HepG2 (cell line): Measurements from ENCODE around the gene GPR68. TPM values are rescaled to one million over a fixed set of nuclear protein-coding genes. Genes with fewer than 3 reads are reported as not detected.
A peak's percentile ranks its signal among the peaks of the same experiment; 100 is the strongest.

Experiments used
- ATAC-seq: fragments of 200-7000 bp; cut with Tn5 transposase; 3 replicates; pipeline ENCODE4 v1.9.1; 2020; ENCODE audit warnings: mild to moderate bottlenecking, moderate library complexity
- BruUV-seq: library from RNA; stranded (reverse); fragments of 400-500 nt; replicated peaks from 2 replicates; lab custom pipeline; 2021; lab: Mats Ljungman, UMichigan
- CTCF ChIA-PET: fragments of 300-600 bp; formaldehyde crosslinking; extraction: SDS; loops from one replicate; lab custom pipeline; 2021; ENCODE audit warnings: low total read pairs, inconsistent platforms, low intra/inter-chr PET ratio; lab: Yijun Ruan, JAX
- POLR2A ChIA-PET: fragments of 350-600 bp; sonication (Branson Sonifier 250); formaldehyde crosslinking; loops from one replicate; lab custom pipeline; 2020; ENCODE audit warnings: antibody characterized with exemption, inconsistent platforms; lab: Yijun Ruan, JAX
- DNase-seq: peaks from one replicate; pipeline ENCODE4 v3.0.0-alpha.2; 2015; ENCODE audit warnings: low spot score
- FAIRE-seq: peaks from 3 replicates; lab custom pipeline; 2011; peaks lifted over from hg19 to GRCh38; lab: Jason Lieb, UNC
- H2AFZ ChIP-seq: one replicate; pipeline ENCODE4 v1.6.1; 2011; ENCODE audit warnings: low read length, inconsistent platforms
- H3K27ac ChIP-seq: fragments of 300-600 bp; 3 replicates; pipeline ENCODE4 v1.8.0; 2011; ENCODE audit warnings: mixed run types, mild to moderate bottlenecking, mixed read lengths, low read length, inconsistent platforms; ENCODE audit not compliant: insufficient read depth; ENCODE audit errors: extremely low read length
- H3K27me3 ChIP-seq, 2 experiments: fragments of 200-600 bp in 1 of 2; 2 replicates in 1 of 2; 3 replicates in 1 of 2; pipeline versions ENCODE4 v1.6.0 to v1.8.0; 2011; ENCODE audit warnings: low read length in 2 of 2, mild to moderate bottlenecking in 2 of 2, moderate library complexity in 2 of 2, inconsistent platforms in 1 of 2; ENCODE audit not compliant: insufficient read depth in 2 of 2, control insufficient read depth in 1 of 2
- H3K36me3 ChIP-seq, 2 experiments: fragments of 200-600 bp in 1 of 2; replicated peaks in 1 of 2; 2 replicates in 1 of 2; 3 replicates in 1 of 2; pipeline versions ENCODE4 v1.5.1 to v1.8.0; 2011; ENCODE audit warnings: low read length in 2 of 2, inconsistent platforms in 1 of 2; ENCODE audit not compliant: insufficient read depth in 2 of 2, control insufficient read depth in 1 of 2
- H3K4me1 ChIP-seq: 2 replicates; pipeline ENCODE4 v1.5.1; 2012; ENCODE audit warnings: low read length, inconsistent platforms; ENCODE audit not compliant: insufficient read depth
- H3K4me2 ChIP-seq: 2 replicates; pipeline ENCODE4 v1.6.0; 2011; ENCODE audit warnings: low read depth, low read length, inconsistent platforms
- H3K4me3 ChIP-seq, 3 experiments: fragments of 200-600 bp in 1 of 3; sonication (generic), shearing (Covaris generic) in 1 of 3; replicated peaks in 1 of 3; 2 replicates each; pipeline ENCODE4 v1.5.1; 2011 to 2016; ENCODE audit warnings: low read length in 3 of 3, inconsistent platforms in 2 of 3, low read depth in 2 of 3, mild to moderate bottlenecking in 2 of 3, control low read depth in 1 of 3, mixed read lengths in 1 of 3; ENCODE audit not compliant: insufficient read depth in 1 of 3
- H3K79me2 ChIP-seq: one replicate; pipeline ENCODE4 v1.6.1; 2011; ENCODE audit warnings: low read length, inconsistent platforms; ENCODE audit not compliant: insufficient read depth
- H3K9ac ChIP-seq: 2 replicates; pipeline ENCODE4 v1.6.0; 2011; ENCODE audit warnings: mild to moderate bottlenecking, low read depth, low read length, inconsistent platforms; ENCODE audit not compliant: insufficient read depth
- H3K9me3 ChIP-seq: 2 replicates; pipeline ENCODE4 v1.5.1; 2012; ENCODE audit warnings: mild to moderate bottlenecking, low read length
- H4K20me1 ChIP-seq: 2 replicates; pipeline ENCODE4 v1.6.0; 2011; ENCODE audit warnings: inconsistent platforms, mild to moderate bottlenecking, low read length, moderate library complexity; ENCODE audit not compliant: insufficient read depth
- GABPB1 ChIP-seq: IDR thresholded peaks from 2 replicates; pipeline ENCODE4 v1.6.1; 2016; ENCODE audit warnings: mild to moderate bottlenecking, missing genetic modification reagents, moderate library complexity, missing compliant biosample characterization
- HNF4G ChIP-seq, 2 experiments: sonication (generic) in 1 of 2; formaldehyde crosslinking in 1 of 2; IDR thresholded peaks; 2 replicates each; pipeline versions ENCODE4 v1.4.0 to v1.6.1; 2011 to 2020; ENCODE audit warnings: borderline replicate concordance in 2 of 2, low read depth in 2 of 2, mild to moderate bottlenecking in 2 of 2, low read length in 1 of 2, missing genetic modification reagents in 1 of 2, moderate library complexity in 1 of 2
- KDM5B ChIP-seq: sonication (generic); formaldehyde crosslinking; IDR thresholded peaks from 2 replicates; pipeline ENCODE4 v1.4.0; 2020; ENCODE audit warnings: missing genetic modification reagents, mild to moderate bottlenecking, borderline replicate concordance
- RCOR2 ChIP-seq: IDR thresholded peaks from 2 replicates; pipeline ENCODE4 v1.6.1; 2016; ENCODE audit warnings: missing biosample characterization, missing genetic modification reagents
- TBX2 ChIP-seq: sonication (generic); formaldehyde crosslinking; IDR thresholded peaks from 2 replicates; pipeline ENCODE4 v1.5.0; 2020; ENCODE audit warnings: missing genetic modification reagents, mild to moderate bottlenecking, borderline replicate concordance
- UBTF ChIP-seq: sonication (generic); formaldehyde crosslinking; IDR thresholded peaks from 2 replicates; pipeline ENCODE4 v1.4.0; 2020; ENCODE audit warnings: mild to moderate bottlenecking, missing genetic modification reagents
- YEATS2 ChIP-seq: sonication (generic); formaldehyde crosslinking; IDR thresholded peaks from 2 replicates; pipeline ENCODE4 v1.4.0; 2020; ENCODE audit warnings: missing genetic modification reagents, borderline replicate concordance
- ZBTB14 ChIP-seq: sonication (generic); formaldehyde crosslinking; IDR thresholded peaks from 2 replicates; pipeline ENCODE4 v1.4.0; 2020; ENCODE audit warnings: missing genetic modification reagents
- ZNF576 ChIP-seq: sonication (generic); formaldehyde crosslinking; IDR thresholded peaks from 2 replicates; pipeline ENCODE4 v1.4.0; 2020; ENCODE audit warnings: mild to moderate bottlenecking, missing genetic modification reagents
- ZNF687 ChIP-seq: sonication (generic); formaldehyde crosslinking; IDR thresholded peaks from 2 replicates; pipeline ENCODE4 v1.5.1; 2020; ENCODE audit warnings: mild to moderate bottlenecking, missing genetic modification reagents, moderate library complexity
- ZNF737 ChIP-seq: sonication (generic); formaldehyde crosslinking; IDR thresholded peaks from 2 replicates; pipeline ENCODE4 v1.5.0; 2020; ENCODE audit warnings: missing genetic modification reagents, mild to moderate bottlenecking, borderline replicate concordance
- ZNF777 ChIP-seq: sonication (generic); formaldehyde crosslinking; IDR thresholded peaks from 2 replicates; pipeline ENCODE4 v1.4.0; 2020; ENCODE audit warnings: missing genetic modification reagents
- WGBS: methylation state at CpG from one replicate; pipeline ENCODE4 v1.1.6; 2017; ENCODE audit warnings: low lambda C conversion rate; 5-methylcytosine and 5-hydroxymethylcytosine counted together
- in situ Hi-C: cut with HindIII; loops from 2 replicates; pipeline ENCODE4 v1.10.0; 2017; ENCODE audit warnings: low pct_unique_long_range_greater_than_20kb; ENCODE audit not compliant: extremely low pct_ligation_motif_present
- intact Hi-C: fragments of 100-400 bp; cut with micrococcal nuclease; formaldehyde crosslinking; loops from one replicate; pipeline ENCODE4 v1.10.0; 2022; ENCODE audit not compliant: unreplicated experiment
- polyA plus RNA-seq, 8 experiments: library from polyadenylated mRNA; depleted of rRNA in 3 of 8; stranded (reverse) in 7 of 8; unstranded in 1 of 8; fragments of >200 nt; fragmentation: Illumina TruSeq in 4 of 8; extraction: Trizol in 4 of 8; gene quantifications; 2 replicates each; pipeline versions ENCODE4 v1.2.1 to v1.2.3, GENCODE V29; 2011 to 2016; ENCODE audit warnings: low read depth in 4 of 8, missing spikeins in 1 of 8, mixed read lengths in 1 of 8; ENCODE audit not compliant: insufficient read depth in 1 of 8
- total RNA-seq, 5 experiments: library from RNA; depleted of rRNA; stranded (reverse); fragments of >200 nt; fragmentation: Illumina TruSeq; extraction: Trizol; gene quantifications; 2 replicates each; pipeline ENCODE4 v1.2.3, GENCODE V29; 2016; ENCODE audit warnings: low read depth in 1 of 5

GPR68 gene
- total and polyA plus RNA-seq, 2 of the 13 experiments (the other 11 are each of a cell fraction or from before 2014, with no cell fraction given) = not detected

GRCh38 chr14:91264151-91265150 lies 19.9 kb upstream of the GPR68 start:
- peak overlapping the region; percentile 78 for H3K4me2 ChIP-seq
- ChIA-PET POLR2A (no interaction called here), CTCF (no interaction called here)
- intact Hi-C loops (no loop called here), in situ Hi-C loops (no loop called here)
- DNase-seq (no peak), FAIRE-seq (no peak), ATAC-seq (peak; percentile 76)
- H3K36me3 ChIP-seq = no peaks in the 10 kb centered on the region
- 7% methylated on average over 11 of the region's 69 CpGs for WGBS
- no peak overlapping the region for H3K27ac ChIP-seq
- peaks cover 17% of the 10 kb centered on the region for H3K4me1 ChIP-seq
- no peak overlapping the region for H2AFZ ChIP-seq
- no peaks in the 10 kb centered on the region for H3K9me3 ChIP-seq
- no peaks in the 10 kb centered on the region for H4K20me1 ChIP-seq
- peak overlapping the region; percentile 47 to 67 (median 57) for H3K4me3 ChIP-seq
- BruUV-seq = no TSS peak
- H3K27me3 ChIP-seq = peaks cover 5 to 26% of the 10 kb centered on the region in 2 experiments; a peak in 3 of 5 replicates
- no peak overlapping the region for H3K9ac ChIP-seq
- no peaks in the 10 kb centered on the region for H3K79me2 ChIP-seq
- peak; percentile 70 for TF ChIP-seq ZNF777 (CRISPR knock-in tag)
- 0 out of 2 replicates have a peak, but pooled peaks have one; percentile 35 for TF ChIP-seq KDM5B (CRISPR knock-in tag)
- peak; percentile 38; the same call in 1 of the 2 replicates for TF ChIP-seq UBTF (CRISPR knock-in tag)
- TF ChIP-seq TBX2 (CRISPR knock-in tag) = 0 out of 2 replicates have a peak, but pooled peaks have one; percentile 19
- TF ChIP-seq GABPB1 (CRISPR knock-in tag) = peak; percentile 23; the same call in 1 of the 2 replicates
- TF ChIP-seq ZBTB14 (CRISPR knock-in tag) = no peak
- no peak for TF ChIP-seq RCOR2 (CRISPR knock-in tag)
- TF ChIP-seq ZNF737 (CRISPR knock-in tag) = no peak
- TF ChIP-seq HNF4G (IDR thresholded peaks at IDR 0.05; ENCODE audit: borderline replicate concordance, low read depth, low read length) = 0 out of 2 replicates have a peak, but pooled peaks have one; percentile 7
- no peak for TF ChIP-seq HNF4G (CRISPR knock-in tag; IDR thresholded peaks at IDR 0.05; ENCODE audit: borderline replicate concordance, low read depth)
- peak; percentile 27; the same call in 1 of the 2 replicates for TF ChIP-seq ZNF687 (CRISPR knock-in tag)
- TF ChIP-seq ZNF576 (CRISPR knock-in tag) = 0 out of 2 replicates have a peak, but pooled peaks have one; percentile 31
- no peak for TF ChIP-seq YEATS2
